Left ventricle myocardium inferior (tissue), 1 donor: ENCODE results near the gene SLC38A6. TPM values are rescaled to one million over a fixed set of nuclear protein-coding genes. Genes with fewer than 3 reads are reported as not detected.

Experiments
- DNase-seq: peaks from one replicate; pipeline ENCODE4 v3.0.0-alpha.2; 2020
- H3K27ac ChIP-seq: fragments of 200-600 bp; replicated peaks from 2 replicates; pipeline ENCODE4 v1.8.0; 2021
- H3K27me3 ChIP-seq: fragments of 200-600 bp; 2 replicates; pipeline ENCODE4 v1.8.0; 2021; ENCODE audit warnings: low read depth
- H3K36me3 ChIP-seq: fragments of 200-600 bp; 2 replicates; pipeline ENCODE4 v1.8.0; 2021
- H3K4me1 ChIP-seq: fragments of 200-600 bp; 2 replicates; pipeline ENCODE4 v1.8.0; 2021
- H3K4me3 ChIP-seq: fragments of 200-600 bp; 2 replicates; pipeline ENCODE4 v1.8.0; 2021; ENCODE audit warnings: mild to moderate bottlenecking, moderate library complexity
- H3K9me3 ChIP-seq: fragments of 200-600 bp; replicated peaks from 2 replicates; pipeline ENCODE4 v1.8.0; 2021
- intact Hi-C: fragments of 100-400 bp; cut with micrococcal nuclease; formaldehyde crosslinking; loops from one replicate; pipeline ENCODE4 v1.11.0; 2022
- total RNA-seq: library from RNA; stranded (reverse); fragmentation: NEBNext Ultra II Directional; extraction: Animal tissue kit (Norgen Biotek cat#: 25700); gene quantifications from one replicate; pipeline ENCODE4 v1.2.1, GENCODE V29; 2021
- TF ChIP-seq, protein P1 (sequence below): fragments of 200-600 bp; IDR thresholded peaks from 2 replicates; pipeline ENCODE4 v1.8.0; 2021; ENCODE audit warnings: antibody characterized with exemption, mild to moderate bottlenecking, borderline replicate concordance
- donor health status: DM: no; HTN: yes; CAD: no; lungs with severe emphysema.

The SLC38A6 gene
- total RNA-seq, 1 donor from 2014 or later, result 6.3 TPM

DNA sequence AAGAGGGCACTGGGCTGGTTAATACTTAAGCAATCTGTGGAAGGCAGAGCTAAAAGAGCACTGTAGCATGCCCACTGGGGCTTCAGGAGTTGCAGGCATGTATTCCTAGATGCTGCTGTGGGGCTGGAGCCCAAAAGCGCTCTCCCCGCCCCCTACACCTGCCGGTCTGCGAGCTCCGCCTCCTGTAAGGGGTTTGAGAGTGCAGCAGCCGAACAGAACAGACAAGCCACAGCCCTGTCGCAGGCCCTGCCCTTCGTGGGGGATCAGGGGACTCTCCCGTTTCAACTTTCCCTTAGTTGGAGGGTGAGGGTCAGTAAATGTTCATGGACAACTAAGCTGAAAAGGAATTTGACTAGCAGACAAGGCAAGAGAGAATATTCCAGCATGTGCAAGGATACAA, 17.6 kb downstream of the SLC38A6 start:
- H3K9me3 ChIP-seq, result peaks cover 14% of the 10 kb centered on the region
- no peak overlapping the region for H3K27ac ChIP-seq
- H3K27me3 ChIP-seq, result no peaks in the 10 kb centered on the region
- H3K4me3 ChIP-seq, result no peak overlapping the region
- H3K4me1 ChIP-seq, result no peaks in the 10 kb centered on the region
- DNase-seq, result no peak
- intact Hi-C loops, result no loop called here
- H3K36me3 ChIP-seq, result peaks cover 26% of the 10 kb centered on the region
- TF ChIP-seq, protein P1, sequence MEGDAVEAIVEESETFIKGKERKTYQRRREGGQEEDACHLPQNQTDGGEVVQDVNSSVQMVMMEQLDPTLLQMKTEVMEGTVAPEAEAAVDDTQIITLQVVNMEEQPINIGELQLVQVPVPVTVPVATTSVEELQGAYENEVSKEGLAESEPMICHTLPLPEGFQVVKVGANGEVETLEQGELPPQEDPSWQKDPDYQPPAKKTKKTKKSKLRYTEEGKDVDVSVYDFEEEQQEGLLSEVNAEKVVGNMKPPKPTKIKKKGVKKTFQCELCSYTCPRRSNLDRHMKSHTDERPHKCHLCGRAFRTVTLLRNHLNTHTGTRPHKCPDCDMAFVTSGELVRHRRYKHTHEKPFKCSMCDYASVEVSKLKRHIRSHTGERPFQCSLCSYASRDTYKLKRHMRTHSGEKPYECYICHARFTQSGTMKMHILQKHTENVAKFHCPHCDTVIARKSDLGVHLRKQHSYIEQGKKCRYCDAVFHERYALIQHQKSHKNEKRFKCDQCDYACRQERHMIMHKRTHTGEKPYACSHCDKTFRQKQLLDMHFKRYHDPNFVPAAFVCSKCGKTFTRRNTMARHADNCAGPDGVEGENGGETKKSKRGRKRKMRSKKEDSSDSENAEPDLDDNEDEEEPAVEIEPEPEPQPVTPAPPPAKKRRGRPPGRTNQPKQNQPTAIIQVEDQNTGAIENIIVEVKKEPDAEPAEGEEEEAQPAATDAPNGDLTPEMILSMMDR, result no peak

DNA sequence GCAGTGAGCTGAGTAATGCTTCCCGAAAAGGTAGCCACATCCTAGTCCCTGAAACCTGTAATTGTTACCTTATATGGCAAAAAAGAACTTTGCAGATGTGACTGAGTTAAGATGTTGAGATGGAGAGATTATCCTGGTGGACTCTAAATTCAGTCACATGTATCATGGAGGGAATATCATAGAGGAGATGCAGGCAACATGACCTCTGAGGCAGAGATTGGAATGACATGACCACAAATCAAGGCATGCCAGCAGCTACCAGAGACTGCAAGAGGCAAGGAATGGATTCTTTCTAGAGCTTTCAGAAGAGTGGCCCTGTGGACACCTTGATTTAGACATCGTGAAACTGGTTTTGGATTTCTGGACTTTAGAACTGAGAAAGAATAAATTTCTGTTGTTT, 18.5 kb downstream of the SLC38A6 start:
- intact Hi-C loops, result no loop called here
- no peak for DNase-seq
- Histone ChIP-seq H3K27me3 (no peaks in the 10 kb centered on the region), H3K4me1 (no peaks in the 10 kb centered on the region), H3K9me3 (peaks cover 14% of the 10 kb centered on the region), H3K27ac (no peak overlapping the region), H3K4me3 (no peak overlapping the region), H3K36me3 (peaks cover 22% of the 10 kb centered on the region)
- TF ChIP-seq, protein P1, result no peak

DNA sequence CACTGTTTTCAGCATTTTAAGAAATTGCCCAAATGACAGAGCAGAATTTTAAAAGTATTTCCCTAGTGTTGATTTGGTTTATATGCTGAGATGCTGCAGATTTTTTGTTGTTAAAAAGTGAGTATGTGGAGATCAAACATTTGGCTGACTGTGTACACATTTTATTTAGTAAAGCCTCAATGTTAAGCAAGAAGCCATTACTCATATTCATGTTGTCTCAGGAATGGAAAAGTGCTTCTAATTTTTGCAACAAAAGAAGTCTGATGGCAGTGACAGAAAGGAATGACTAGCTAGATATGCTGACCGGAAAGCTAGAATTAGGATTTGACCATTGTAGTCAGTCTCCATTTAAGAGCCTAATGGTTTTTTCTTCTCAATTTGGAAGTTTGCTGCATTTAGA, 22.5 kb downstream of the SLC38A6 start:
- no peaks in the 10 kb centered on the region for H3K27me3 ChIP-seq
- H3K27ac ChIP-seq, result no peak overlapping the region
- no peak for DNase-seq
- H3K4me1 ChIP-seq, result no peaks in the 10 kb centered on the region
- H3K36me3 ChIP-seq, result peaks cover 10% of the 10 kb centered on the region
- intact Hi-C loops, result no loop called here
- no peak overlapping the region for H3K4me3 ChIP-seq
- TF ChIP-seq, protein P1, result no peak
- H3K9me3 ChIP-seq, result peaks cover 4% of the 10 kb centered on the region

DNA sequence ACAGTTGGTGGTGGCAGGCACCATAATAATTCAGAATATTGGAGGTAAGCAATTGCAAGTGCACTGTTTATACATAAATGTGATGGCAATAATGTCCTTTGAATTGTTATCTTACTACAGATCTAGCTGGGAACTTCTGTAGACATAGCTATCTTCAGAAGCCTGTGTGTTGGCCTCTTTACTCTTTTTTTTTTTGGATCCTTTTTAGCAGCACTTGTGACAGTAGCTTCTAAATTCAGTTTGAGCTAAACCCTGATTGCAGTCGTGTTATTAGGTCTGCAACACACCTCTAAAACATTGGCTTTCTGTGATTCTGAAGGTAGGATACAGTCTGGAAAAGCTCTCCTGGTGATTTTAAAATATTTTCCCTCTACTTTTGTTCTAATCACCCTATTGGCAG, 38.5 kb downstream of the SLC38A6 start:
- H3K27me3 ChIP-seq, result no peaks in the 10 kb centered on the region
- H3K4me1 ChIP-seq, result peaks cover 3% of the 10 kb centered on the region
- H3K9me3 ChIP-seq, result peaks cover 7% of the 10 kb centered on the region
- H3K4me3 ChIP-seq, result no peak overlapping the region
- TF ChIP-seq, protein P1, result no peak
- H3K36me3 ChIP-seq, result peaks cover 12% of the 10 kb centered on the region
- DNase-seq, result no peak
- no peak overlapping the region for H3K27ac ChIP-seq
- intact Hi-C loops, result no loop called here

DNA sequence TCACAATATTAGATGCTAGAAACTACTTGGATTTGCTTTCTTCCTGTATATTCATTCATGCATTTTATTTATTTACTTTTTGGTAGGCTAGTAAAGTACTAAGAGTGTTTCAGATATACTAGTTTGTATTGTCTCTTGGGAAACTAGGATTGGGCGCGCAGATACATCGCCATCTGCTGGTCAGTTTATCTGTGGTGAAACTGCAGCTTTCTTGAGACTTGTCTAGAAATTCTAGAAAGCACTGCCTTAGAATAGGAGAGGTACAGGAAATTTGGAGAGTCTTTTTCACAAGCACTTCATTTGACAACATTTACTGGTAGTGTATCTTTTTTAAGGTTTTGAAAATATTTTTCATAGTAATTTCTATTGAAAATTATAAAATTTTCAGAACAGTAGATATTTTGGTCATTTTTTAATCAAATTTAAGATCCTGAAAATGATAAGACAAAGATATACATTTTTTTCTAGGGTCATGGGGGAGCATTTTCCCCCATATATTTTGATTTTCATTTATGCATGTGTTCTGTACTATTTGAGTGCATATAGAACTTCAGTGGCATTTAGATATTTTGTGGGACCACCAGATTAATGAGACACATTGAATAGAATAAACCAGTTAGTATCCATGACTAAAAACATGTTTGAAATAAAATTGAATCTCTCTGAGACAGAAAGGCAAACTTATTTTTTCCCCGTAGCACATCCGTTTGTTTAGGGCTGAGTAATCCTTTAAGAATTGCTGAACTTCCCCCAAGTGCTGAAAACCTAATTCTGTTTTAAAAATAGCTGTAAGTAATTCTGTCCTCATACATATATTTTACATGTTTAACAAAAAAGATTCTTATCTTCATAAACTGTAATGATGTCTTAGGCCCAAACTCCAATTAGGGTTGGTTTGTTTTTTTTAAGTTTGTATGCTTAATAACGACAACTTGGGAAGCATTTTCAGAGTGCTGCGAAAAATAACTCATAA, 44.5 kb downstream of the SLC38A6 start:
- H3K27ac ChIP-seq, result no peak overlapping the region
- H3K27me3 ChIP-seq, result no peaks in the 10 kb centered on the region
- no peak overlapping the region for H3K4me3 ChIP-seq
- H3K4me1 ChIP-seq, result no peaks in the 10 kb centered on the region
- TF ChIP-seq, protein P1, result peak; percentile 93
- H3K9me3 ChIP-seq, result no peaks in the 10 kb centered on the region
- H3K36me3 ChIP-seq, result no peaks in the 10 kb centered on the region
- peak; percentile 18 for DNase-seq
- intact Hi-C loops, result loop anchor here (2.0 to 10.0 kb wide), 2 partner anchors 229 to 401 kb away; no protein-coding TSS in a partner anchor
